Vagina (tissue), 2 donors: ENCODE measurements around the gene PLPP2.

ENCODE experiments used
- POLR2A ChIP-seq, 2 donors: fragments of 450-650 bp; IDR thresholded peaks; one replicate each; pipeline ENCODE4 v1.6.1; 2017; ENCODE audit warnings: antibody characterized with exemption in 2 of 2, mild to moderate bottlenecking in 2 of 2, moderate library complexity in 2 of 2
- POLR2AphosphoS5 ChIP-seq, 2 donors: sonication (generic); formaldehyde crosslinking; IDR thresholded peaks; one replicate each; pipeline ENCODE4 v1.9.0; 2017; ENCODE audit warnings: antibody characterized with exemption in 2 of 2, mild to moderate bottlenecking in 2 of 2, low read depth in 1 of 2; ENCODE audit not compliant: insufficient read depth in 1 of 2
- TF ChIP-seq, protein P1 (sequence below), 3 experiments: fragments of 450-650 bp in 2 of 3; fragments of 200-600 bp in 1 of 3; sonication (generic) in 1 of 3; IDR thresholded peaks; one replicate each; pipeline ENCODE4 v1.5.1; 2017 to 2019; ENCODE audit warnings: antibody characterized with exemption in 3 of 3, mild to moderate bottlenecking in 2 of 3, moderate library complexity in 2 of 3

DNA sequence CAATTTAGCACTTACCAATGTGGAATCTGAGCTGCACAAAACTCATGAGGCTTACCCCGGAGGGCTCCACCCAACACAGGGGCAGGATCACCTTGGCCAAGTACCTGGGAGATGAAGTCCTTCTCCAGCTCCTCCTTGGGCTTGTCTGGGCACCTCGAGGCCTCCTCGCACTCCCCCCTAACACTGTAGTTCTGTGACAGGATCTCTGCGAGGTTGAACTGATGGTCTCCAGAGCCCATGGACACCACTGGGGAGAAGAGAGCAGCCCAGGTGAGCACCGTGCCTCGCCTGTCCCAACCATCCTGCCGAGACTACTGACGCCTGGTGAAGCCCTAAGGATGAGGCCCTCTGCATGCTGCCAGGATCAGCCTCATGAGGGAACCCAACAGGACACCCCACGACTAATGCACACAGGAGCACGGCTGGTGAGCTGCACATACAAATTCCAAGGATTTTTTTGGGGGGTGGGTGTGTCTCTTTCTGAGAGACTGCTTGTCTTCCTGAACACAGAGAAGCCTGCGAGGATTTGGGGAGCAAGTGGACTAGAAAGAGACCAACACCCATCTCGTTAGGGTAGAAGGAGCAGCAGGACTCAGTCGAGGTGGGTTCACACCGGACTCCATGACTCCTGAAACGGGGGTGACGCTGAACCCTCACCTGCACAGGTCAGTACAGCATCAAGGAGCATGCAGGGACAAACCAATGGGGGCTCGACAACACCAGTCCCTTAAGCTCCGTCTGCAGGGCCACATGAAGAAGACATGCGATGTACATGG is 43.3 kb upstream of the PLPP2 start:
- no peak for TF ChIP-seq POLR2A (IDR thresholded peaks at IDR 0.05)
- TF ChIP-seq, protein P1, sequence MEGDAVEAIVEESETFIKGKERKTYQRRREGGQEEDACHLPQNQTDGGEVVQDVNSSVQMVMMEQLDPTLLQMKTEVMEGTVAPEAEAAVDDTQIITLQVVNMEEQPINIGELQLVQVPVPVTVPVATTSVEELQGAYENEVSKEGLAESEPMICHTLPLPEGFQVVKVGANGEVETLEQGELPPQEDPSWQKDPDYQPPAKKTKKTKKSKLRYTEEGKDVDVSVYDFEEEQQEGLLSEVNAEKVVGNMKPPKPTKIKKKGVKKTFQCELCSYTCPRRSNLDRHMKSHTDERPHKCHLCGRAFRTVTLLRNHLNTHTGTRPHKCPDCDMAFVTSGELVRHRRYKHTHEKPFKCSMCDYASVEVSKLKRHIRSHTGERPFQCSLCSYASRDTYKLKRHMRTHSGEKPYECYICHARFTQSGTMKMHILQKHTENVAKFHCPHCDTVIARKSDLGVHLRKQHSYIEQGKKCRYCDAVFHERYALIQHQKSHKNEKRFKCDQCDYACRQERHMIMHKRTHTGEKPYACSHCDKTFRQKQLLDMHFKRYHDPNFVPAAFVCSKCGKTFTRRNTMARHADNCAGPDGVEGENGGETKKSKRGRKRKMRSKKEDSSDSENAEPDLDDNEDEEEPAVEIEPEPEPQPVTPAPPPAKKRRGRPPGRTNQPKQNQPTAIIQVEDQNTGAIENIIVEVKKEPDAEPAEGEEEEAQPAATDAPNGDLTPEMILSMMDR (IDR thresholded peaks at IDR 0.05): no peak
- TF ChIP-seq POLR2AphosphoS5 (IDR thresholded peaks at IDR 0.05; ENCODE audit: insufficient read depth in 1 of 2, low read depth in 1 of 2): no peak
